HG03025 (cell line): Measurements from ENCODE around the gene RUBCNL.

ENCODE experiments used
- ATAC-seq: cut with Tn5 transposase; IDR thresholded peaks from one replicate; pipeline ENCODE4 v1.9.1; 2021; ENCODE audit warnings: mild to moderate bottlenecking, moderate library complexity; ENCODE audit not compliant: unreplicated experiment, low FRiP score

RUBCNL gene

DNA sequence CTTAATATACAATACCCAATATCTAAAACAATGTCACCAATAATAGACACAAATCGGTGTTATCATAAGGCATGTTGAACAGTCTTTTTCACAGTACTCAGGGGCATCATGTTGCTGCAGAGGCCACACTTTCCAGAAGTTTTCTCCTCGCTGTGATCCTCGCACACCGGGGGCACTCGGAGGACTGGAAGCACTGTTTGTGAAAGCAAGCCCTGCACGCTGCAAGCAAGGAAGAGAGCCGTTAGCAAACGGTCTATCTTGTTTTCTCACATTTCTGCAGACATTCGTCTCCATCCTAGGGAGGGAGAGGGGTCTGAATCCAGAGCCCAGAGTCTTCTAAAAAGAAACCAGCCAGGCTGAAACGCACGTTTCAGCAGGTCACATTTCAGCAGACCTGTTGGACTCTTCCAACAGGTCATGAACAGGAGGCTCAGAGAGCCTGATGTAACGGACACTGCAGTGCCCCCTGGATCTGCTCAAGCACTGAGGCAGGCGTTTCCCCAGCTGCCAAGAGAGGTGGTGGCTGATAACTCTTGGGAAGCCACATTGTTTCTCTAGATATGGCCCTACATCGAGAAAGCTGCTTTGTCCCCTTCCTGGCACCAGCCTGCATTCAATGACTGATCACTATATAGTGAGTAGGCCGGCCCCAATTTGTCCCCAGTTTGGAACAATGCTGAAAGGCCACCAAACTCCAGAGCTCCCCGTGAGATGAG lies 43.6 kb downstream of the RUBCNL start:
- no peak for ATAC-seq

DNA sequence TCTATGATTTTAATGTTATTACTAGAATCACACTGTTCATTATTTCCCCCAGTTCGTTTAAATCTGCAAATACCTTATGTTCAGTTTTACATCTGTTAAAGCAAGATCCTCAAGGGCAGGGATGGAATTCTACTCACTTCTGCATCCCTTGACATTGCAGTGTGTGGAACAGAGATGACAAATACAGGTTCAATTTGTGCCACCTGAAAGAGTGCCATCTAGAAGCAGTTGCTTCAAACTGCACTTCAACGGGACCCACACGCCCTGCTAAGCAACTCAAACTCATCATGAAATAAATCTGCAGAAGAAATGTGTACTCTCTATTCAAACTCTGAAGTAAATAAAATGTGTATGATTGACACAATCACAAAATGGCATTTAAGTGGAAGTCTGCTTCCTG lies 44.5 kb downstream of the RUBCNL start:
- ATAC-seq: no peak

DNA sequence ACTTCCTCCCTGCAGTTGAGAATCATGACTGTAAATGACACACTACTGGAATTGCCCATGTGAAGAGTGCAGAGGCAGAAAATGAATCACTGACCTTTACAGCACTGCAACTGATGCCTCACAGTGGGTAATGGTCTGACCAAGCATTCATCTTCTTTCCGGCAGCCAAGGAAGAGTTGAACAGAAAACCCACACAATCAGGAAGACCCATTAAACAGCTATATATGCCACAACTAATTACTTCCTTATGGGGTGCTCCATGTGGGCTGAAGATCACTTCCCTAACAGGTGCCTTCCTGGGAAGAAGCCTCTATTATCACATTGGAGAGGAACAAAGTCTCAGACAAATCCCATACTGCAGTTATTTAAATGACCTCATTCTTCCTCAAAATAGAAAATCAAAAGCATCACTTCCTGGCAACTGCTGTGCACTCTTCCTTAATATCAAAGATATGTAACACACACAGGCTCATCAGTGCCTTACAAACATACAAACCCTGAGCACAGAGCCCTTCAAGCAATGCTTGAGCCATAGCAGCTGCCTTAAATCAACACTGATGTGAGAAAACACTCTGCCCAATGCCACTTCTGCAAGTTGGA lies 45.8 kb downstream of the RUBCNL start:
- no peak for ATAC-seq

- ATAC-seq: no peak
These were observed 46.4 kb downstream of the RUBCNL start for GRCh38 chr13:46340631-46341111.

GRCh38 chr13:46340011-46340410 lies 47.0 kb downstream of the RUBCNL start:
- ATAC-seq: no peak

- no peak for ATAC-seq
These were observed 47.9 kb downstream of the RUBCNL start for GRCh38 chr13:46339035-46339666.

DNA sequence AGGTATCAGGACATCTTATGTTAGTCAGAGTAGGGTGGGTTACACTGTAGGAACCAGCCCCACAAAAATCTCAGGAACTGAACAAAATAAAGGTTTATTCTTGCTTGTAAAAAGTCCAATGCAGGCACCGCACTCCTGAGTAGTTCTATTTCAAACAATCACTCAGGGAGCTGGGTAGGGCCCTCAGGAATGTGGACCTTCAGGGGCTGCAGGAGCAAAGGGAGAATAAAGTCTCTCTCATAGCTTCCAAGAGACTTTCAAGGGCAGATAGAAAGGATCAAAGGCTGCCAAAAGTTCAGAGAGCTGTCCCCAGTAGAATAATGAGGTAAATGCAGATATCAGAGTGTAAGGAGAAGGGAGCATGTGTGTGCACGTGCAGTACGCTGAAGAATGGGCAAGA lies 49.4 kb downstream of the RUBCNL start:
- ATAC-seq: no peak

- no peak for ATAC-seq
These were observed 52.8 kb downstream of the RUBCNL start for GRCh38 chr13:46334035-46334822.

- no peak for ATAC-seq
These were observed 54.3 kb downstream of the RUBCNL start for GRCh38 chr13:46332772-46333171.

DNA sequence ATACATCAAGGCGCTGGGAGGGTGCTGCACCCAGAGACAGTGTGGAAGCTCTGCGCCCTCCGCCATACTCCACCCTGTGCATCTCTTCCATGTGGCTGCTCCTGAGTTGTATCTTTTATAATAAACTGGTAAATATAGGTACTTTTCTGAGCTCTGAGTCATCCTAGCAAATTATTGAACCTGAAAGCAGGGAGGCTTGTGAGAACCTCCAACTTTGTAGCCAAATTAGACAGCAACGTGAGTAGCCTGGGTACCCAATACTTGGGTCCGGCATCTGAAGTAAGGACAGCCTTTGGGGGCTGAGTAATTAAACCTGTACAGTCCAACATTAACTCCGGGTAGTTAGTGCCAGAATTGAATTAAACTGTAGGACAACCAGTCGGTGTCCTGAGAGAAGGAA lies 57.4 kb downstream of the RUBCNL start:
- no peak for ATAC-seq

DNA sequence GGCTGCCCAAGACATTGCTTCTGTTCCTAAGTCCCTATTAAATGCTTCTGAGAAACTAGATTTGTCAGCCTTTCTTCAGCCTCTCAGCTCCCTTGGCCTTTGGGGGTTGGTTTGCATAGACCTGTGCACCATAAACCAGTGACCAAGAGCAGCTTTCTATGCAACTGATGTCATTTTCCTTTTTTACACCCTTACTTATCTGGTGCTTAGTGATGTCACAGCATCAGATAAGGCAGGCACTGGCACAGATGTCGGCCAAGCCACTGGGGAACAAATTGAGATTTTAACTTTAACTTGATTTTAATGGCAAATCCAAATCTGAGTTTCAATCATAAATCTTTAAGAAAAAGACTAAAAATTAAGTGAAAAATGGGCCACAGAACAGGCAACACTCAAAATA lies 59.8 kb downstream of the RUBCNL start:
- no peak for ATAC-seq

GRCh38 chr13:46324976-46325375 lies 62.1 kb downstream of the RUBCNL start:
- ATAC-seq: no peak

GRCh38 chr13:46321494-46322225 lies 65.4 kb downstream of the RUBCNL start:
- no peak for ATAC-seq

DNA sequence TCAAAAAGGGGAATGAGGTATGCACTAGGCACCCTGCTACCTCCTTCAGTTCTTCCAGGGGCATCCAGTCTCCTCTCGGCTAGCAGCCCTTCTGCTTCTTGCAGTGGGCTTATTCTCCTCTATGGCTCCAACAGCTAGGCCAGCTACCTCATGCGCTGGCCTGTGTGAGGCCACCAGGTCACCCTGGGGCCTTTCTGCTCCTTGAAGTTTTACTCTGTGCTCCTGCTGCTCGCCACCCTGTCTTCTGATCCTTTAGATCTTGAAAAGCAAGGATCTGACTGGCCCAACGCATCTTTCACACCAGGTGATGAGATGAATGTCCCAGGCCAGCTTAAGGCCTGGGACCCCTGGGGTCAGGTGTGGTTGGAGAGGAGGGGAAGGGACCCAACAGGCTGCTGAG lies 66.2 kb downstream of the RUBCNL start:
- ATAC-seq: no peak

GRCh38 chr13:46320406-46320805 lies 66.6 kb downstream of the RUBCNL start:
- ATAC-seq: no peak

DNA sequence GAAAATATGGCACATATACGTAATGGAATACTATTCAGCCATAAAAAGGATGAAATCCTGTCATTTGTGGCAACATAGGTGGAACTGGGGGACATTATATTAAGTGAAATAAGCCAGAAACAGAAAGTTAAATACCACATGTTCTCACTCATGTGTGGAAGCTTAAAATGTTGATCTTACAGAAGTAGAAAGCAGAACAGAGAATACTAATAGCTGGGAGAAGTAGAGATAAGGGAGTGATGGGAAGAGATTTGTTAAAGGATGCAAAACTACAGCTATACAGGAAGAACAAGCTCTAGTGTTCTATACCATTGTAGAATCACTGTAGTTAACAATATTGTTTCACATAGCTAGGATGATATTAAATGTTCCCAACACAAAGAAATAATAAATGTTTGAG lies 68.1 kb downstream of the RUBCNL start:
- no peak for ATAC-seq

- no peak for ATAC-seq
These were observed 69.9 kb downstream of the RUBCNL start for GRCh38 chr13:46317120-46317519.

DNA sequence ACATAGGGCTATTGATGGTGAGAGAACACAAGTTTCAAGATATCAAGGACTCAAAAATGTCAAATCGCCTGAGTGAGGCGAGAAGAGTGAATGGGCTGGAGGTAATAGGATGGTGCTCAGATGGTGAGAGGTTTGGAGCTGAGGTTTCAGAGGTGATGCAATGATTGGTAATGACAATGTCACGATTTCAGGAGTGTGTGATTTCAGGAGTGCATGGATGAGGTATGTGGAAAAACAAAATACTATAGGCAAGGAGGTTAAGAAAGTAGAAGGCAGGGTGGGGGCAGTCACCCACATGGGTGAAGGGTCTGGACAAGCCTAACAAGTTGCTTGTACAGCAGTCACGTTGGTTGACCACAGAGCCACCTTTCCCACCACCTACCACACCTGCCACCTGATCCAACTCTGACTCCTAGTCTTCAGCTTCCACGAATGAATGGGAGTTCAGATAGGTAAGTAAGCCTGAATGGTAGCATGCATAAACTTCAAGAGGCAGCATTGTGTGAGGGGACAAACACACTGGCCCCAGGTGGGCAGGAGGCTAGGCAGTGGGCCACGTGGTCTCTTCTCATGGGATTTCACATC lies 71.5 kb downstream of the RUBCNL start:
- no peak for ATAC-seq

- ATAC-seq: no peak
These were observed 72.0 kb downstream of the RUBCNL start for GRCh38 chr13:46315036-46315435.

DNA sequence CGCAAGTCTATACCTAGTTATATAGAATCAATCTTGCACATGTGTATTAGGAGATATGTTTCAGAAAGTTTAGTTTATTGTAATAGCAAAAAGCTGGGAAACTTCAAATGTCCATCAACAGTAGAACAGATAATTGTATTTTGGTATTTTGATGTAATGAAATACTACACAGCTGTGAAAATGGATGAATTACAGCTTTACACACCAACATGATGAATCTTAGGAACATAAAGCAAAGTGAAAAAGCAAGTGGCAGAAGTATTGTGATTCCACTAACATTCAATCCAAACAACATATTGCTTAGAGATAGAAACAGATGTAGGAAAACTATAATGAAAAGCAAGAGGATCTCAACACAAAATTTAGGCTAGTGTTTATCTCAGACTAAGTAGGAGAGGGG lies 72.5 kb downstream of the RUBCNL start:
- ATAC-seq: no peak
